ENCODE results near the gene SLC35G6.

SLC35G6 gene

DNA sequence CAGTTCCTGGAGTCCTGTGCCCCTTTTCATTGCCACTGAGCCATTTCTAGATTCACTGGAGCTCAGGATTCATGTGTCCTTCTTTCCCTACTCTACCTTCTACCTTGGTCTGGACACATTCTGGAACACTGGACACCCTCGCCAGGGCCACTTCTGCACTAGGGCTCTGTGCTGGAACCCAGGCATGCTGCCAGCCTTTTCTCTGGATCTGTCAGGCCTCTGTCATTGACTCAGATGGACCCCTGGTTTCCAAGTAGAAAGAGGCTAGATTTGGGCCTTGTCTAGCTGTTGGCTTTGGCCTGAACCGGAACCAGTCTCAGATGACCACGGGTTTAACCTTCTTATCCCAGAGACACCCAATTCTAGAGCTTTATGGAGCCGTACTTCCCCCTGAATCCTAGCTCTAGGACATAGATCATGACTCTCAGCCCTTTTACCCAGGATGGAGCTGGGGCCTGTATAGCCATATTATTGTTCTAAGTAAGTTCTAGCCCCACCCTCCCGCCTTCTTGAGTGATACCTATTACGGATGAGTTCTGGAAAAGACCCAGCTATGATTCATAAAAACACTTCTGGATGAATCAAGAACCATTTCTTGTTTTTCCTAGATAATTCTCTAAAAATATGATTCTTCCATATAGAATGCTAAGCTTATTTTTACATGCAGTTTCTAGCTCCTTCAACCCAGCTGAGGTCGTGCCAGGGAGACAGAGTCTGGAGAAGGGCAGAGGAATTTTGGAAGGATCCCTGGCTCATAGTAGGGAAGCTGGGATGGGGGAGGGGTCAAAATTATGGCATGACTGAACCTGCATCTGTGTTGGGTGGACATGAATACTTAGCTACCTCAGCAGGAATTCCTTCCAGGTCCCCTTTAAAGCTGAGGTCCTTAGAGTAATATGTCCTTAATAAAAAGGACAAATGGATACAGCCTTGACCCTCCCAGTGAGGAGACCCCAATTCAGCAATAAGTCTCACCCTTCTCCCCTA, 37.5 kb upstream of the SLC35G6 start:
- peak; percentile 47 for DNase-seq (ENCODE audit: low read depth)
- TF ChIP-seq, protein P1, sequence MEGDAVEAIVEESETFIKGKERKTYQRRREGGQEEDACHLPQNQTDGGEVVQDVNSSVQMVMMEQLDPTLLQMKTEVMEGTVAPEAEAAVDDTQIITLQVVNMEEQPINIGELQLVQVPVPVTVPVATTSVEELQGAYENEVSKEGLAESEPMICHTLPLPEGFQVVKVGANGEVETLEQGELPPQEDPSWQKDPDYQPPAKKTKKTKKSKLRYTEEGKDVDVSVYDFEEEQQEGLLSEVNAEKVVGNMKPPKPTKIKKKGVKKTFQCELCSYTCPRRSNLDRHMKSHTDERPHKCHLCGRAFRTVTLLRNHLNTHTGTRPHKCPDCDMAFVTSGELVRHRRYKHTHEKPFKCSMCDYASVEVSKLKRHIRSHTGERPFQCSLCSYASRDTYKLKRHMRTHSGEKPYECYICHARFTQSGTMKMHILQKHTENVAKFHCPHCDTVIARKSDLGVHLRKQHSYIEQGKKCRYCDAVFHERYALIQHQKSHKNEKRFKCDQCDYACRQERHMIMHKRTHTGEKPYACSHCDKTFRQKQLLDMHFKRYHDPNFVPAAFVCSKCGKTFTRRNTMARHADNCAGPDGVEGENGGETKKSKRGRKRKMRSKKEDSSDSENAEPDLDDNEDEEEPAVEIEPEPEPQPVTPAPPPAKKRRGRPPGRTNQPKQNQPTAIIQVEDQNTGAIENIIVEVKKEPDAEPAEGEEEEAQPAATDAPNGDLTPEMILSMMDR (conservative IDR thresholded peaks at IDR 0.05; ENCODE audit: low read depth, low read length) = no peak
- H3K4me3 ChIP-seq (ENCODE audit: low read depth, low read length) = no peak overlapping the region

DNA sequence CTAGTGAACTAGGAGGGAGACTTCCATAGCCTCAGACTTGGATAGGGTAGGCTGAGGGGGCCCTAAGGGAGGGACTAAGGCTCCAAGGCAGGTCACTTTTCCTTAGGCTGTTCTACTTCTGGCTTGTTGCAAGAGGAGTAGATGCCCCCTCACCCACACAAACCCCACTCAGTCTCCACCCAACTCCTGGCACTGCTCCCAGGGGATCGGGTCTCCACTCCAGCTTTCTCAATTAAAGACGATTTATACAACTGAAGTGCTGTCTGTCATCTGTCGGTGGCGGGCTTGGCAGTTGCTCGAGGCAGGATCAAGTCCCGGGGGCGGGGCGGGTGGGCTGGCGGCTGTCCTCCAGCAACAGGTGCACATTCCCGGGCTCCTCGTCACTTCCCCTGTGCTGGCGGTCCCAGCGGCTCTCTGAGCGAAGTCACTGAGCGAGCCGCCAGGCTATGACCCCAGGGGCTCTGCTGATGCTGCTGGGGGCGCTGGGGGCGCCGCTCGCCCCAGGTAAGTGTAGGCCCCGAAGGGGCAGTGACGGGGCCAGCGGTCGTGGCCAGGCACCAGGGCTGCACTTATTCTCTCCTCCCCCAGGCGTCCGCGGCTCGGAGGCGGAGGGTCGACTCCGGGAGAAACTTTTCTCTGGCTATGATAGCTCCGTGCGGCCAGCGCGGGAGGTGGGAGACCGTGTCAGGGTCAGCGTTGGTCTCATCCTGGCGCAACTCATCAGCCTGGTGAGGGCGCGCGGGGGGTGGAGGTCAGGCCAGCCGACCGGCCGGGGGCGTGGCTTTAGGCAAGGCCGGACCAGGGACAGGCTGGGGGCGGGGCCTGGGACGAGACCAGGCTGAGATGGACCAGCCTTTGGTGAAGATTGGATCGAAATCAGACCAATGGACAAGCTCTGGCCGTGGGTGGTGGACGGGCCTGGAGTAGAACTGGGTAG, 36.3 kb upstream of the SLC35G6 start, which contains the start of gene CHRNB1:
CHRNB1 (plus strand) TSS at position 380 of the 937 bp plus-strand sequence; CDS start at position 447, 67 bp downstream.
- H3K4me3 ChIP-seq (ENCODE audit: low read depth, low read length) = peak within 1 kb of the TSS; percentile 44
- DNase-seq (ENCODE audit: low read depth) = no peak
- TF ChIP-seq, protein P1 (conservative IDR thresholded peaks at IDR 0.05; ENCODE audit: low read depth, low read length) = peak; percentile 15

DNA sequence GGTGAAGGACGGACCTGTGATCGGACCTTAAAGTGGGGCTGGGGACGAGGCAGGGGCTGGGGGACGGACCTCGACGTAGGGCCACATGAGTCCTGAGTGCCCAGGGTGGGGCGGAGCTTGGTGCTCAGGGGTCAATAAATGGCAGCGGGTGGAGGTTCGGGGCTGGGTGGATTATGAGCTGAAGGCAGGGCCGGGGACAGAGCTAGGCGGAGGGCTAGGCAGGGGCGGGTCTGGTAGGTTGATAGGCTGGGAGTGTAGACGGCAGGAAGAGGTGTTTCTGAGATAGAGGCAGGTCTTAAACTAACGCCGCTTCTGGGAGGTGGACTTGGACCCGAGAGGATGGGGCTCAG, 35.7 kb upstream of the SLC35G6 start:
- no peak overlapping the region for H3K4me3 ChIP-seq (ENCODE audit: low read depth, low read length)
- TF ChIP-seq, protein P1 (conservative IDR thresholded peaks at IDR 0.05; ENCODE audit: low read depth, low read length) = no peak
- no peak for DNase-seq (ENCODE audit: low read depth)

DNA sequence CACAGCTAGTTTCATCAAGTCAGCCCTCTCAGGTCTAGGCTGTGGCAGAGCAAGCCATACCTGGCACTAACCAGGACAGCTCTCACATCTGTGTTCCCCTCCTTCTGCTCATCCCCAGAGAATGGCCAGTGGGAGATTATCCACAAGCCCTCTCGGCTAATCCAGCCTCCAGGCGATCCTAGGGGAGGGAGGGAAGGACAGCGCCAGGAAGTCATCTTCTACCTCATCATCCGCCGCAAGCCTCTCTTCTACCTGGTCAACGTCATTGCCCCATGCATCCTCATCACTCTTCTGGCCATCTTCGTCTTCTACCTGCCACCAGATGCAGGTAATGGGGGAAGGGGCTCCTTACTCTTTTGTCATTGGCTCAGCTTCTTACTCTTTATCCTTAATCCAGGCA, 32.8 kb upstream of the SLC35G6 start:
- TF ChIP-seq, protein P1 (conservative IDR thresholded peaks at IDR 0.05; ENCODE audit: low read depth, low read length) = no peak
- DNase-seq (ENCODE audit: low read depth) = no peak
- H3K4me3 ChIP-seq (ENCODE audit: low read depth, low read length) = no peak overlapping the region

DNA sequence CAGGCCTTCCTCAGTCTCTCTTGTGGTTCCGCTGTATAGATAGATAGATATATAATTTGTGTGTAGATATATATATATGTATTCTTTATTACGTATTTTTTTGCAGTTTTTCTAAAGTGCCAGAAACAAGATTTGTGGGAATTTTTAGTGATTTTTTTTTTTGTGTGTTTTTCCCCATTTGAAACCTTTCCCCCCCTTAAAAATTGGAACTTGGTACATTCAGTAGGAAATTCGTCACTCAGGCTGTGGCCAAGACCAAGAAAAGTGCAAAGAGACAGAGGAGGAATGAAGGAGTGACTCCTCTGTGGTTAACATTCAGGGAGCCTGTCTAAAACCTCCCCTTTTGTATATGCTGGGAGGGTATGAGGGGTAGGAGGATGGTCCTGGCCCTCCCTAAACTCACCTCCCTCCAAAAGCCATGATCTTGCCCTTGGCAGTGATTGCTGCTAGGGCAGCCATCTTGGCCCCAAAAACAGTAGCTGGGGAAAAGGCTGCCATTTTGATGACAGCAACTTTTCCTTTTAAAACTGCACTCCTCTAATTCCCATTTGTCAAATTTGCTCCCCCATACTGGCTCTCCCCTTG, 21.2 kb upstream of the SLC35G6 start:
- no peak overlapping the region for H3K4me3 ChIP-seq (ENCODE audit: low read depth, low read length)
- TF ChIP-seq, protein P1 (conservative IDR thresholded peaks at IDR 0.05; ENCODE audit: low read depth, low read length) = no peak
- no peak for DNase-seq (ENCODE audit: low read depth)

DNA sequence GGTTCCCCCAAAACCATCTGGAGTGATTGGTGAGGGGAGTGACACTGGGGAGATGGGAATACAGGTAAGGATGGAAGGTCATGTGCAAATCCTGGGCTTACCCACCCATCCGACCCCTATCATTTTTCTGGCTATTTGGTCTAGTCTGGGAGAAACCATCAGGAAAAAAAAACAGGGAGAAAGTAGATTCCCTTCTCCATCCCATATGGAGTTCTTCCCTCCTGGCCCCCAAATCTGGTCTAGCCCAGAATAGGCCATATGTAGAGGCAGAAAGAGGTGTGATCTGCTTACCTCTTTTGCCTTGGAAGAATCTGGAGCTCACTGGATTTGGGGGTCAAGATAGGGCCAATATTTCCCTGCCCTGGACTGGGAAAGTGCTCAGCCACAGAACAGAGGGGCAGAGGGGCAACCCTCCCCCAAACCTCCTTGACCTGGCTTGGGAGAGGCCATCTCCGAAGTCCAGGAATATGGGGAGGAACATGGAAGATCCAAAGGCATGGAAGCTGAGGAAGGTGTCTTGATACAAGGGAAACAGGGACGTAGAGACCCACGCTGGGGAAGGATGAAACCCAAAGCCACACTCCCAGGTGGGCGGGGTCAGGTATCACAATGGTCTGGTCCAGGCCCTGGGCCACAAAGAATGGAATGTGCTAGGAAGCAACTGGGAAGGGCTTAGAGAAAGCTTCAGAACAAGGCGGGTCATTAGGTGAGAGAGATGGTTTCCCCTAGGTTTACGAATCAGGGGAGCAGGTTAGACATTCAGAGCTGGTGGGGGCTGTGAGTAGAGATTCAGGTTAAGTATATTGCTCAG, 20.2 kb upstream of the SLC35G6 start:
- no peak for DNase-seq (ENCODE audit: low read depth)
- TF ChIP-seq, protein P1 (conservative IDR thresholded peaks at IDR 0.05; ENCODE audit: low read depth, low read length) = no peak
- no peak overlapping the region for H3K4me3 ChIP-seq (ENCODE audit: low read depth, low read length)

All from choroid plexus epithelial cell (primary cell).